WTC11 (cell line): ENCODE measurements around the gene SH2B3. TPM values are rescaled to one million over a fixed set of nuclear protein-coding genes. Genes with fewer than 3 reads are reported as not detected.

Experiments
- ATAC-seq: fragments of 200-7000 bp; cut with Tn5 transposase; 2 replicates; pipeline ENCODE4 v1.10.0; 2021; ENCODE audit warnings: mild to moderate bottlenecking, moderate library complexity
- CTCF ChIA-PET: fragments of 300-600 bp; sonication (Branson Sonifier 250); formaldehyde crosslinking; loops from one replicate; lab custom pipeline; 2021; ENCODE audit warnings: antibody characterized with exemption; lab: Charles Lee
- POLR2A ChIA-PET: fragments of 350-600 bp; sonication (Branson Sonifier 250); formaldehyde crosslinking; loops from one replicate; lab custom pipeline; 2021; ENCODE audit warnings: antibody characterized with exemption; lab: Charles Lee
- DNase-seq: peaks from one replicate; pipeline ENCODE4 v3.0.0; 2021; ENCODE audit warnings: low spot score
- H3K27ac Mint-ChIP-seq: 2 replicates; pipeline ENCODE4 v1.8.0; 2021; ENCODE audit warnings: mixed read lengths
- H3K27me3 Mint-ChIP-seq: 2 replicates; pipeline ENCODE4 v1.8.0; 2021; ENCODE audit warnings: low read depth, mild to moderate bottlenecking, moderate library complexity, mixed read lengths
- H3K36me3 Mint-ChIP-seq: 2 replicates; pipeline ENCODE4 v1.8.0; 2021; ENCODE audit warnings: mixed read lengths
- H3K4me1 Mint-ChIP-seq: 2 replicates; pipeline ENCODE4 v1.8.0; 2022; ENCODE audit warnings: mixed read lengths
- H3K4me3 Mint-ChIP-seq: 2 replicates; pipeline ENCODE4 v1.8.0; 2021; ENCODE audit warnings: mild to moderate bottlenecking, moderate library complexity, mixed read lengths
- H3K9me3 Mint-ChIP-seq: 2 replicates; pipeline ENCODE4 v1.8.0; 2021; ENCODE audit warnings: mixed read lengths
- CBFB ChIP-seq: sonication (generic); formaldehyde crosslinking; IDR thresholded peaks from 2 replicates; pipeline ENCODE4 v1.8.1; 2022; ENCODE audit warnings: mild to moderate bottlenecking, low read depth, missing genetic modification reagents
- CREB1 ChIP-seq: sonication (generic); formaldehyde crosslinking; IDR thresholded peaks from 2 replicates; pipeline ENCODE4 v1.8.0; 2023; ENCODE audit warnings: mild to moderate bottlenecking, missing genetic modification reagents
- ELF4 ChIP-seq: sonication (generic); formaldehyde crosslinking; IDR thresholded peaks from 2 replicates; pipeline ENCODE4 v1.8.1; 2022; ENCODE audit warnings: low read depth, mild to moderate bottlenecking, moderate library complexity, missing genetic modification reagents
- ESRRA ChIP-seq: sonication (generic); formaldehyde crosslinking; IDR thresholded peaks from 2 replicates; pipeline ENCODE4 v1.8.1; 2022; ENCODE audit warnings: mild to moderate bottlenecking, missing genetic modification reagents, borderline replicate concordance
- GABPB1 ChIP-seq: sonication (generic); formaldehyde crosslinking; IDR thresholded peaks from 2 replicates; pipeline ENCODE4 v1.8.1; 2023; ENCODE audit warnings: mild to moderate bottlenecking, missing genetic modification reagents
- HMGA2 ChIP-seq: fragments of 250-450 bp; sonication (Bioruptor Pico); IDR thresholded peaks from 2 replicates; pipeline ENCODE4 v1.4.0; 2021; ENCODE audit warnings: mild to moderate bottlenecking, moderate library complexity
- IRF2 ChIP-seq: sonication (generic); formaldehyde crosslinking; IDR thresholded peaks from 2 replicates; pipeline ENCODE4 v1.8.0; 2022; ENCODE audit warnings: low read depth, missing genetic modification reagents, borderline replicate concordance
- KAT7 ChIP-seq: sonication (generic); formaldehyde crosslinking; IDR thresholded peaks from 2 replicates; pipeline ENCODE4 v1.8.1; 2023; ENCODE audit warnings: missing genetic modification reagents, mild to moderate bottlenecking, borderline replicate concordance
- MXD4 ChIP-seq: fragments of 250-450 bp; sonication (Bioruptor Pico); IDR thresholded peaks from 2 replicates; pipeline ENCODE4 v1.8.0; 2021; ENCODE audit warnings: mild to moderate bottlenecking, moderate library complexity, borderline replicate concordance
- PRRX2 ChIP-seq: fragments of 250-450 bp; sonication (Bioruptor Pico); IDR thresholded peaks from 2 replicates; pipeline ENCODE4 v1.8.0; 2021; ENCODE audit warnings: mild to moderate bottlenecking
- TEAD1 ChIP-seq: sonication (generic); formaldehyde crosslinking; IDR thresholded peaks from 2 replicates; pipeline ENCODE4 v1.8.0; 2022; ENCODE audit warnings: mild to moderate bottlenecking, missing genetic modification reagents
- ZNF121 ChIP-seq: sonication (generic); formaldehyde crosslinking; IDR thresholded peaks from 2 replicates; pipeline ENCODE4 v1.8.0; 2023; ENCODE audit warnings: missing genetic modification reagents
- total RNA-seq: library from RNA; stranded (reverse); gene quantifications from 3 replicates; pipeline ENCODE4 v1.2.3, GENCODE V29; 2021
- TF ChIP-seq, protein P1 (sequence below): sonication (generic); formaldehyde crosslinking; IDR thresholded peaks from 2 replicates; pipeline ENCODE4 v1.8.1; 2023; ENCODE audit warnings: mild to moderate bottlenecking, missing genetic modification reagents
- TF ChIP-seq, protein P2 (sequence below): sonication (generic); formaldehyde crosslinking; IDR thresholded peaks from 2 replicates; pipeline ENCODE4 v1.8.1; 2023; ENCODE audit warnings: mild to moderate bottlenecking, missing genetic modification reagents, borderline replicate concordance
- TF ChIP-seq, protein P3 (sequence below): sonication (generic); formaldehyde crosslinking; IDR thresholded peaks from 2 replicates; pipeline ENCODE4 v1.8.1; 2022; ENCODE audit warnings: low read depth, mild to moderate bottlenecking, moderate library complexity, missing genetic modification reagents, borderline replicate concordance
- TF ChIP-seq, protein P4 (sequence below): sonication (generic); formaldehyde crosslinking; IDR thresholded peaks from 2 replicates; pipeline ENCODE4 v1.8.0; 2023; ENCODE audit warnings: mild to moderate bottlenecking, missing genetic modification reagents
- TF ChIP-seq, protein P5 (sequence below): sonication (generic); formaldehyde crosslinking; IDR thresholded peaks from 2 replicates; pipeline ENCODE4 v1.8.0; 2022; ENCODE audit warnings: mild to moderate bottlenecking, missing genetic modification reagents
- TF ChIP-seq, protein P6 (sequence below): sonication (generic); formaldehyde crosslinking; IDR thresholded peaks from 2 replicates; pipeline ENCODE4 v1.8.1; 2023; ENCODE audit warnings: mild to moderate bottlenecking, missing genetic modification reagents
- TF ChIP-seq, protein P7 (sequence below): sonication (generic); formaldehyde crosslinking; IDR thresholded peaks from 2 replicates; pipeline ENCODE4 v1.8.0; 2022; ENCODE audit warnings: mild to moderate bottlenecking, missing genetic modification reagents

SH2B3 gene
- total RNA-seq, 1 experiment from 2014 or later: 31.8 TPM

DNA sequence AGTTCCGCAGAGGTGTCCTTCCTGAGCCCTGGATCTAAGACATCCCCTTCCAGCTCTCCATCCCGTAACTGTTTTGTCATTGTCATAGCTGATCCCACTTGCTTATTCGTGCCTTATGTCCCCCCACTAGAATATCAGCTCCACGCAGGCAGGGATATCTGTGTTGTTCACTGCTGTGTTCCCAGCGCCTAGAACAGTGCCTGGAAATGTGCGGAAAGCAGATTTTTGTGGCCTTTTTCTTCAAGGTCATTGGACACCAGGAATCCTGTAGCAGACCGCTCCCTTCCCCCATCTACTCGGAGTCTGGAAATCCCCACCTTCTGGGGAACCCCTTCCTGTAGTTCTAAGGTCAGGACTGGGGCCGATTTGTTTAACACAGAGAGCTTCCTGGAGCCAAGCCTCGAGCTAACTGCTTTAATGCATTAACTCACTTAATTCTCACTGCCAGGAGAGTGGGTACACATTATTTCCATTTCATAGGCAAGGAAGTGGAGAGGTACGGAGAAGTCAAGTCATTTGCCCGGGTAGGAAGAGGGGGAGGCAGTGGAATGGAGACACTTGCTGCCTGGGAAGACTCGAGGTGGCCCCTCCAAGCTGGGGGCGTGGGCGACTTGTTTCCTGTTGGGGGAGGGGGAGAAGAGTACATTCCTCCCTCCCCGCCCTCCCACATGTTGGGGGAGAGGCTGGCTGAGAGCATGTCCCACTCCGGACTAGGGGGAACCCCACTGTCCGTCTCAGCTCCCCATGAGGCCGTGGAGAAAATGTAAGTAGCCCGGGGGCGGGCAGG is 1.2 kb upstream of the SH2B3 start:
- Mint-ChIP-seq H3K4me3 (peak overlapping the region; percentile 78), H3K27ac (peak overlapping the region; percentile 98), H3K36me3 (no peaks in the 10 kb centered on the region), H3K27me3 (0 out of 2 replicates have a peak, but pooled peaks cover 2% of the 10 kb centered on the region), H3K9me3 (no peaks in the 10 kb centered on the region), H3K4me1 (peaks cover 43% of the 10 kb centered on the region)
- DNase-seq: peak; percentile 72
- CTCF ChIA-PET: interaction anchor here (1.0 to 3.4 kb wide), 5 partner anchors 8 to 46 kb away, joined by 4 to 82 read pairs (median 25); no protein-coding TSS in a partner anchor
- POLR2A ChIA-PET: interaction anchor here (0.5 to 1.8 kb wide), 6 partner anchors 7 to 362 kb away, joined by 3 to 5 read pairs (median 3); partner anchors contain the start of gene ALDH2
- TF ChIP-seq CBFB (no peak), HMGA2 (CRISPR knock-in tag) (no peak), CREB1 (CRISPR knock-in tag) (no peak), ESRRA (0 out of 2 replicates have a peak, but pooled peaks have one; percentile 37), IRF2 (CRISPR knock-in tag) (no peak), GABPB1 (0 out of 2 replicates have a peak, but pooled peaks have one; percentile 8), KAT7 (0 out of 2 replicates have a peak, but pooled peaks have one; percentile 38)
- TF ChIP-seq, protein P1, sequence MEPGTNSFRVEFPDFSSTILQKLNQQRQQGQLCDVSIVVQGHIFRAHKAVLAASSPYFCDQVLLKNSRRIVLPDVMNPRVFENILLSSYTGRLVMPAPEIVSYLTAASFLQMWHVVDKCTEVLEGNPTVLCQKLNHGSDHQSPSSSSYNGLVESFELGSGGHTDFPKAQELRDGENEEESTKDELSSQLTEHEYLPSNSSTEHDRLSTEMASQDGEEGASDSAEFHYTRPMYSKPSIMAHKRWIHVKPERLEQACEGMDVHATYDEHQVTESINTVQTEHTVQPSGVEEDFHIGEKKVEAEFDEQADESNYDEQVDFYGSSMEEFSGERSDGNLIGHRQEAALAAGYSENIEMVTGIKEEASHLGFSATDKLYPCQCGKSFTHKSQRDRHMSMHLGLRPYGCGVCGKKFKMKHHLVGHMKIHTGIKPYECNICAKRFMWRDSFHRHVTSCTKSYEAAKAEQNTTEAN (CRISPR knock-in tag): 0 out of 2 replicates have a peak, but pooled peaks have one; percentile 17
- TF ChIP-seq, protein P2, sequence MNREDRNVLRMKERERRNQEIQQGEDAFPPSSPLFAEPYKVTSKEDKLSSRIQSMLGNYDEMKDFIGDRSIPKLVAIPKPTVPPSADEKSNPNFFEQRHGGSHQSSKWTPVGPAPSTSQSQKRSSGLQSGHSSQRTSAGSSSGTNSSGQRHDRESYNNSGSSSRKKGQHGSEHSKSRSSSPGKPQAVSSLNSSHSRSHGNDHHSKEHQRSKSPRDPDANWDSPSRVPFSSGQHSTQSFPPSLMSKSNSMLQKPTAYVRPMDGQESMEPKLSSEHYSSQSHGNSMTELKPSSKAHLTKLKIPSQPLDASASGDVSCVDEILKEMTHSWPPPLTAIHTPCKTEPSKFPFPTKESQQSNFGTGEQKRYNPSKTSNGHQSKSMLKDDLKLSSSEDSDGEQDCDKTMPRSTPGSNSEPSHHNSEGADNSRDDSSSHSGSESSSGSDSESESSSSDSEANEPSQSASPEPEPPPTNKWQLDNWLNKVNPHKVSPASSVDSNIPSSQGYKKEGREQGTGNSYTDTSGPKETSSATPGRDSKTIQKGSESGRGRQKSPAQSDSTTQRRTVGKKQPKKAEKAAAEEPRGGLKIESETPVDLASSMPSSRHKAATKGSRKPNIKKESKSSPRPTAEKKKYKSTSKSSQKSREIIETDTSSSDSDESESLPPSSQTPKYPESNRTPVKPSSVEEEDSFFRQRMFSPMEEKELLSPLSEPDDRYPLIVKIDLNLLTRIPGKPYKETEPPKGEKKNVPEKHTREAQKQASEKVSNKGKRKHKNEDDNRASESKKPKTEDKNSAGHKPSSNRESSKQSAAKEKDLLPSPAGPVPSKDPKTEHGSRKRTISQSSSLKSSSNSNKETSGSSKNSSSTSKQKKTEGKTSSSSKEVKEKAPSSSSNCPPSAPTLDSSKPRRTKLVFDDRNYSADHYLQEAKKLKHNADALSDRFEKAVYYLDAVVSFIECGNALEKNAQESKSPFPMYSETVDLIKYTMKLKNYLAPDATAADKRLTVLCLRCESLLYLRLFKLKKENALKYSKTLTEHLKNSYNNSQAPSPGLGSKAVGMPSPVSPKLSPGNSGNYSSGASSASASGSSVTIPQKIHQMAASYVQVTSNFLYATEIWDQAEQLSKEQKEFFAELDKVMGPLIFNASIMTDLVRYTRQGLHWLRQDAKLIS: no peak
- TF ChIP-seq, protein P3, sequence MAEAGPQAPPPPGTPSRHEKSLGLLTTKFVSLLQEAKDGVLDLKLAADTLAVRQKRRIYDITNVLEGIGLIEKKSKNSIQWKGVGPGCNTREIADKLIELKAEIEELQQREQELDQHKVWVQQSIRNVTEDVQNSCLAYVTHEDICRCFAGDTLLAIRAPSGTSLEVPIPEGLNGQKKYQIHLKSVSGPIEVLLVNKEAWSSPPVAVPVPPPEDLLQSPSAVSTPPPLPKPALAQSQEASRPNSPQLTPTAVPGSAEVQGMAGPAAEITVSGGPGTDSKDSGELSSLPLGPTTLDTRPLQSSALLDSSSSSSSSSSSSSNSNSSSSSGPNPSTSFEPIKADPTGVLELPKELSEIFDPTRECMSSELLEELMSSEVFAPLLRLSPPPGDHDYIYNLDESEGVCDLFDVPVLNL: no peak
- TF ChIP-seq, protein P4, sequence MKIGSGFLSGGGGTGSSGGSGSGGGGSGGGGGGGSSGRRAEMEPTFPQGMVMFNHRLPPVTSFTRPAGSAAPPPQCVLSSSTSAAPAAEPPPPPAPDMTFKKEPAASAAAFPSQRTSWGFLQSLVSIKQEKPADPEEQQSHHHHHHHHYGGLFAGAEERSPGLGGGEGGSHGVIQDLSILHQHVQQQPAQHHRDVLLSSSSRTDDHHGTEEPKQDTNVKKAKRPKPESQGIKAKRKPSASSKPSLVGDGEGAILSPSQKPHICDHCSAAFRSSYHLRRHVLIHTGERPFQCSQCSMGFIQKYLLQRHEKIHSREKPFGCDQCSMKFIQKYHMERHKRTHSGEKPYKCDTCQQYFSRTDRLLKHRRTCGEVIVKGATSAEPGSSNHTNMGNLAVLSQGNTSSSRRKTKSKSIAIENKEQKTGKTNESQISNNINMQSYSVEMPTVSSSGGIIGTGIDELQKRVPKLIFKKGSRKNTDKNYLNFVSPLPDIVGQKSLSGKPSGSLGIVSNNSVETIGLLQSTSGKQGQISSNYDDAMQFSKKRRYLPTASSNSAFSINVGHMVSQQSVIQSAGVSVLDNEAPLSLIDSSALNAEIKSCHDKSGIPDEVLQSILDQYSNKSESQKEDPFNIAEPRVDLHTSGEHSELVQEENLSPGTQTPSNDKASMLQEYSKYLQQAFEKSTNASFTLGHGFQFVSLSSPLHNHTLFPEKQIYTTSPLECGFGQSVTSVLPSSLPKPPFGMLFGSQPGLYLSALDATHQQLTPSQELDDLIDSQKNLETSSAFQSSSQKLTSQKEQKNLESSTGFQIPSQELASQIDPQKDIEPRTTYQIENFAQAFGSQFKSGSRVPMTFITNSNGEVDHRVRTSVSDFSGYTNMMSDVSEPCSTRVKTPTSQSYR: peak; percentile 85; the same call in 1 of the 2 replicates
- TF ChIP-seq, all 79 proteins: peak for 5
- peak; percentile 10 for ATAC-seq

DNA sequence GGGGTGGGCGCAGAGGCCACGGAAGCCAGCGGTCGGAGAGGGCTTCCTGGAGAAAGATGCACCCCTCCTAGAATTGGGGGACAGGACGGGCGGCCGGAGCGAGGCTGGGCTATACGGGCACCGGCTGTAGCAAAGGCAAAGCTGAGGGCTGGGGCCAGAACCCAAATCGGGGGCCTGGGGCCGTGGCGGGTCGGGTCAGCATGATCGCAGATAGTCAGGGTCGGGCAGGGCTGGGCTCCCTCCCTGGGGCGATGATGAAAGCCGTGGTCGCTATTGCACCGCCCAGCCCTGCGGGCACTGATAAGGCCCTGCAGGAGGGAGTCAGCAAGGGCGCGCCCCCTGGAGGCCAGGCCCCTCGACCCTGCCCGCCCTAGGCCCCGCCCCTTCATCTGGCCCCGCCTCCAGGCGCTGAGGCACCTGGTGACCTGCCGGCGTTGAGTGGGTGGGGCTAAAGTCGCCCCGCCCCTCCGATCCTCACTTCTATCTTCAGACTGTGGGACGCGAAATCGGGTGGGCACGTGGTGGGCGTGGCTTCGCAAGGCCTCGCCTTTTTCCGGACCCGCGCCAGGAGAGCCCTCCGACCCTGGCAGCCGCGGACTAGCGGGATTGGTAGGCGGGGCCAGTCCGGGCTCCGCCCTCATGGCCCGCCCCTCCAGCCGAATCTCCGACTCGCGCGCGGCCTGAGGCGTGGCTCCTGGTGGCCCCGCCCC is 419 bp upstream of the SH2B3 start:
- ATAC-seq (peak; percentile 86), DNase-seq (peak; percentile 100)
- 0 out of 2 replicates have a peak, but pooled peaks cover 2% of the 10 kb centered on the region for H3K27me3 Mint-ChIP-seq
- peaks cover 47% of the 10 kb centered on the region for H3K4me1 Mint-ChIP-seq
- CTCF ChIA-PET: interaction anchor here (0.7 to 3.4 kb wide), 6 partner anchors 7 to 47 kb away, joined by 3 to 82 read pairs (median 18); no protein-coding TSS in a partner anchor
- H3K36me3 Mint-ChIP-seq: no peaks in the 10 kb centered on the region
- H3K27ac Mint-ChIP-seq: no peak overlapping the region
- POLR2A ChIA-PET: interaction anchor here (0.9 to 1.5 kb wide), 3 partner anchors 9 to 361 kb away, joined by 3 to 4 read pairs (median 3); partner anchors contain the start of gene ALDH2
- no peaks in the 10 kb centered on the region for H3K9me3 Mint-ChIP-seq
- peak overlapping the region; percentile 78 for H3K4me3 Mint-ChIP-seq
- TF ChIP-seq, protein P5, sequence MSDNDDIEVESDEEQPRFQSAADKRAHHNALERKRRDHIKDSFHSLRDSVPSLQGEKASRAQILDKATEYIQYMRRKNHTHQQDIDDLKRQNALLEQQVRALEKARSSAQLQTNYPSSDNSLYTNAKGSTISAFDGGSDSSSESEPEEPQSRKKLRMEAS: peak; percentile 86
- TF ChIP-seq ELF4 (CRISPR knock-in tag) (no peak), MXD4 (CRISPR knock-in tag) (no peak), PRRX2 (CRISPR knock-in tag) (0 out of 2 replicates have a peak, but pooled peaks have one; percentile 18), TEAD1 (CRISPR knock-in tag) (0 out of 2 replicates have a peak, but pooled peaks have one; percentile 15), ZNF121 (no peak)
- TF ChIP-seq, protein P6, sequence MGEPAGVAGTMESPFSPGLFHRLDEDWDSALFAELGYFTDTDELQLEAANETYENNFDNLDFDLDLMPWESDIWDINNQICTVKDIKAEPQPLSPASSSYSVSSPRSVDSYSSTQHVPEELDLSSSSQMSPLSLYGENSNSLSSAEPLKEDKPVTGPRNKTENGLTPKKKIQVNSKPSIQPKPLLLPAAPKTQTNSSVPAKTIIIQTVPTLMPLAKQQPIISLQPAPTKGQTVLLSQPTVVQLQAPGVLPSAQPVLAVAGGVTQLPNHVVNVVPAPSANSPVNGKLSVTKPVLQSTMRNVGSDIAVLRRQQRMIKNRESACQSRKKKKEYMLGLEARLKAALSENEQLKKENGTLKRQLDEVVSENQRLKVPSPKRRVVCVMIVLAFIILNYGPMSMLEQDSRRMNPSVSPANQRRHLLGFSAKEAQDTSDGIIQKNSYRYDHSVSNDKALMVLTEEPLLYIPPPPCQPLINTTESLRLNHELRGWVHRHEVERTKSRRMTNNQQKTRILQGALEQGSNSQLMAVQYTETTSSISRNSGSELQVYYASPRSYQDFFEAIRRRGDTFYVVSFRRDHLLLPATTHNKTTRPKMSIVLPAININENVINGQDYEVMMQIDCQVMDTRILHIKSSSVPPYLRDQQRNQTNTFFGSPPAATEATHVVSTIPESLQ (CRISPR knock-in tag): no peak
- TF ChIP-seq, protein P7, sequence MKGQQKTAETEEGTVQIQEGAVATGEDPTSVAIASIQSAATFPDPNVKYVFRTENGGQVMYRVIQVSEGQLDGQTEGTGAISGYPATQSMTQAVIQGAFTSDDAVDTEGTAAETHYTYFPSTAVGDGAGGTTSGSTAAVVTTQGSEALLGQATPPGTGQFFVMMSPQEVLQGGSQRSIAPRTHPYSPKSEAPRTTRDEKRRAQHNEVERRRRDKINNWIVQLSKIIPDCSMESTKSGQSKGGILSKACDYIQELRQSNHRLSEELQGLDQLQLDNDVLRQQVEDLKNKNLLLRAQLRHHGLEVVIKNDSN: peak; percentile 91
